A549 (cell line): Measurements from ENCODE around the gene RAPGEF4. TPM values are rescaled to one million over a fixed set of nuclear protein-coding genes. Genes with fewer than 3 reads are reported as not detected.

Experiments used
- ATAC-seq, 2 experiments: fragments of 200-7000 bp in 1 of 2; fragments of >200 bp in 1 of 2; cut with Nextera tagmentation in 1 of 2; cut with Tn5 transposase in 1 of 2; 3 replicates each; pipeline versions ENCODE4 v1.8.0 to v1.9.1; 2018 to 2020; ENCODE audit warnings: mild to moderate bottlenecking in 1 of 2, moderate library complexity in 1 of 2
- CTCF ChIA-PET: fragments of 300-600 bp; sonication (Branson Sonifier 250); formaldehyde crosslinking; extraction: SDS; loops from one replicate; lab custom pipeline; 2021; ENCODE audit warnings: antibody characterized with exemption, inconsistent platforms; lab: Yijun Ruan, JAX
- POLR2A ChIA-PET: fragments of 350-600 bp; formaldehyde crosslinking; extraction: SDS; loops from one replicate; lab custom pipeline; 2021; ENCODE audit warnings: antibody characterized with exemption, inconsistent platforms; lab: Yijun Ruan, JAX
- DNase-seq, 2 experiments: peaks; one replicate each; pipeline versions ENCODE4 v3.0.0 to v3.0.0-alpha.2; 2011 to 2016; ENCODE audit warnings: low read depth in 1 of 2, low spot score in 1 of 2
- FAIRE-seq: peaks from 2 replicates; lab custom pipeline; 2011; peaks lifted over from hg19 to GRCh38; lab: Jason Lieb, UNC
- H3K27ac ChIP-seq, 2 experiments: fragments of >200 bp; sonication (Bioruptor Twin); formaldehyde crosslinking; 3 replicates each; pipeline ENCODE4 v1.5.1; 2016 to 2017
- H3K4me1 ChIP-seq: fragments of >200 bp; sonication (Bioruptor Twin); formaldehyde crosslinking; 3 replicates; pipeline ENCODE4 v1.6.1; 2016
- H3K4me2 ChIP-seq: fragments of >200 bp; sonication (Bioruptor Twin); formaldehyde crosslinking; 3 replicates; pipeline ENCODE4 v1.6.1; 2016
- H3K4me3 ChIP-seq: fragments of >200 bp; sonication (Bioruptor Twin); formaldehyde crosslinking; 3 replicates; pipeline ENCODE4 v1.5.1; 2016
- H3K9me3 ChIP-seq: fragments of >200 bp; sonication (Bioruptor Twin); formaldehyde crosslinking; 3 replicates; pipeline ENCODE4 v1.6.1; 2016
- CBX2 ChIP-seq: fragments of 200-600 bp; sonication (generic); IDR thresholded peaks from 2 replicates; pipeline ENCODE4 v1.6.1; 2016; ENCODE audit warnings: low read depth, mild to moderate bottlenecking, borderline replicate concordance
- CBX8 ChIP-seq: fragments of 200-600 bp; sonication (generic); IDR thresholded peaks from 2 replicates; pipeline ENCODE4 v1.6.1; 2016
- CHD2 ChIP-seq: fragments of 150-350 bp; IDR thresholded peaks from 2 replicates; pipeline ENCODE4 v1.6.1; 2014; ENCODE audit warnings: low read length; ENCODE audit not compliant: partially characterized antibody
- EHF ChIP-seq: fragments of 250-450 bp; sonication (Bioruptor Pico); IDR thresholded peaks from 2 replicates; pipeline ENCODE4 v1.5.0; 2020; ENCODE audit warnings: mild to moderate bottlenecking
- ELK1 ChIP-seq: fragments of 150-350 bp; IDR thresholded peaks from 2 replicates; pipeline ENCODE4 v1.6.1; 2014; ENCODE audit warnings: low read depth, mild to moderate bottlenecking, low read length
- FOSB ChIP-seq: fragments of 250-450 bp; sonication (Bioruptor Pico); IDR thresholded peaks from 2 replicates; pipeline ENCODE4 v1.5.0; 2020; ENCODE audit warnings: mild to moderate bottlenecking, moderate library complexity
- FOSL2 ChIP-seq, 2 experiments: fragments of 450-650 bp in 1 of 2; fragments of >200 bp in 1 of 2; sonication (Bioruptor Twin) in 1 of 2; formaldehyde crosslinking; IDR thresholded peaks; 2 replicates each; pipeline versions ENCODE4 v1.5.0 to v1.6.1; 2016 to 2020; ENCODE audit warnings: mild to moderate bottlenecking in 1 of 2, moderate library complexity in 1 of 2
- GATA3 ChIP-seq: IDR thresholded peaks from 2 replicates; pipeline ENCODE4 v1.6.1; 2012; ENCODE audit warnings: borderline replicate concordance
- HEYL ChIP-seq: fragments of 250-450 bp; sonication (Bioruptor Pico); IDR thresholded peaks from 2 replicates; pipeline ENCODE4 v1.8.0; 2021; ENCODE audit warnings: mild to moderate bottlenecking, moderate library complexity
- HOXA7 ChIP-seq: fragments of 250-450 bp; sonication (Bioruptor Pico); IDR thresholded peaks from 2 replicates; pipeline ENCODE4 v1.5.0; 2020; ENCODE audit warnings: mild to moderate bottlenecking, moderate library complexity
- JUN ChIP-seq, 2 experiments: fragments of >200 bp; sonication (Bioruptor Twin); formaldehyde crosslinking; IDR thresholded peaks; 2 replicates in 1 of 2; 3 replicates in 1 of 2; pipeline ENCODE4 v1.6.1; 2016 to 2017
- JUNB ChIP-seq: fragments of >200 bp; sonication (Bioruptor Twin); formaldehyde crosslinking; IDR thresholded peaks from 2 replicates; pipeline ENCODE4 v1.6.1; 2016
- NPAS2 ChIP-seq: fragments of 250-450 bp; sonication (Bioruptor Pico); IDR thresholded peaks from 2 replicates; pipeline ENCODE4 v1.8.0; 2022; ENCODE audit warnings: mild to moderate bottlenecking, moderate library complexity, borderline replicate concordance
- NR3C1 ChIP-seq: fragments of >200 bp; sonication (Bioruptor Twin); formaldehyde crosslinking; IDR thresholded peaks from 3 replicates; pipeline ENCODE4 v1.6.1; 2017
- PBX3 ChIP-seq: IDR thresholded peaks from 2 replicates; pipeline ENCODE4 v1.6.1; 2012
- RAD21 ChIP-seq, 2 experiments: fragments of >200 bp in 1 of 2; sonication (Bioruptor Twin) in 1 of 2; formaldehyde crosslinking in 1 of 2; IDR thresholded peaks in 1 of 2; conservative IDR thresholded peaks in 1 of 2; 2 replicates in 1 of 2; 3 replicates in 1 of 2; pipeline ENCODE4 v1.6.1; 2012 to 2018; ENCODE audit warnings: inconsistent platforms in 1 of 2
- RARB ChIP-seq: fragments of 250-450 bp; sonication (Bioruptor Pico); IDR thresholded peaks from 2 replicates; pipeline ENCODE4 v1.8.0; 2021; ENCODE audit warnings: mild to moderate bottlenecking, moderate library complexity
- RFX5 ChIP-seq: fragments of 450-650 bp; IDR thresholded peaks from 2 replicates; pipeline ENCODE4 v1.7.1; 2014; ENCODE audit warnings: antibody characterized with exemption, mild to moderate bottlenecking, moderate library complexity
- SMC3 ChIP-seq: fragments of >200 bp; sonication (Bioruptor Twin); formaldehyde crosslinking; IDR thresholded peaks from 3 replicates; pipeline ENCODE4 v1.6.1; 2018; ENCODE audit warnings: inconsistent platforms
- SREBF2 ChIP-seq: fragments of 450-650 bp; IDR thresholded peaks from 2 replicates; pipeline ENCODE4 v1.6.1; 2014; ENCODE audit warnings: mild to moderate bottlenecking, moderate library complexity
- TFCP2L1 ChIP-seq: fragments of 250-450 bp; sonication (Bioruptor Pico); IDR thresholded peaks from 2 replicates; pipeline ENCODE4 v1.5.0; 2021; ENCODE audit warnings: mild to moderate bottlenecking
- TP53 ChIP-seq: fragments of 250-450 bp; sonication (Bioruptor Pico); IDR thresholded peaks from 2 replicates; pipeline ENCODE4 v1.5.0; 2021; ENCODE audit warnings: mild to moderate bottlenecking, moderate library complexity
- ZFP36 ChIP-seq: fragments of 450-650 bp; IDR thresholded peaks from 2 replicates; pipeline ENCODE4 v1.6.1; 2014; ENCODE audit warnings: borderline replicate concordance; ENCODE audit not compliant: partially characterized antibody
- WGBS: methylation state at CpG from one replicate; pipeline ENCODE4 v1.1.6; 2017; ENCODE audit errors: missing lambda C conversion rate; 5-methylcytosine and 5-hydroxymethylcytosine counted together
- polyA plus RNA-seq, 4 experiments: library from polyadenylated mRNA; depleted of rRNA in 3 of 4; stranded (reverse); fragments of >200 nt; fragmentation: RNase III in 1 of 4; extraction: RNeasy Plus Mini Kit Qiagen cat#74134 plus additional on column Dnase treatment in 1 of 4; gene quantifications; 2 replicates in 3 of 4; 3 replicates in 1 of 4; pipeline ENCODE4 v1.2.3, GENCODE V29; 2011 to 2017
- TF ChIP-seq, protein P1 (sequence below): fragments of >200 bp; sonication (Bioruptor Twin); formaldehyde crosslinking; IDR thresholded peaks from 3 replicates; pipeline ENCODE4 v1.5.1; 2016
- TF ChIP-seq, protein P2 (sequence below): fragments of 450-650 bp; IDR thresholded peaks from 2 replicates; pipeline ENCODE4 v1.6.1; 2014; ENCODE audit warnings: antibody characterized with exemption

Gene RAPGEF4
- polyA plus RNA-seq, 2 of the 4 experiments (the other 2 are of a cell fraction) = 0.18 to 1.1 TPM

DNA sequence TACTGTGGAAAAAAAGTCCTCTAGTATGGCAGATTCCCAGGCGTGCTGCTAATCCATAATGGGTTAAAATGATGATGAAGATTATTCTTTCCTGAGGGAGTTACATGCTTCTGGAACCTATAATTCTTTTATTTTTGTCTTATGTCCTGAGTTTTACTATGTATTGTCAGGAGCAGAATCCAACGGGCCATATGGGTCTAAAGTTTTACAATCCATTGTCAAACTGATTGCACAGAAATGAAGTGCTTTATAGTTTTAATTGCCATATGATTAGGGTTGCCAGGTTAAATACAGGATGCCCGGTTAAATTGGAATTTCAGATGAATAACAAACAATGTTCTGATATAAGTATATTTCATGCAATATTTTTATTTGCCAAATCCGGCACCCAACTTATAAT, 239.1 kb downstream of the RAPGEF4 start (continued):
- no peak for TF ChIP-seq CBX2
- no peak for TF ChIP-seq RFX5
- no peak for TF ChIP-seq FOSB
- no peak for TF ChIP-seq EHF
- no peak for TF ChIP-seq JUNB

DNA sequence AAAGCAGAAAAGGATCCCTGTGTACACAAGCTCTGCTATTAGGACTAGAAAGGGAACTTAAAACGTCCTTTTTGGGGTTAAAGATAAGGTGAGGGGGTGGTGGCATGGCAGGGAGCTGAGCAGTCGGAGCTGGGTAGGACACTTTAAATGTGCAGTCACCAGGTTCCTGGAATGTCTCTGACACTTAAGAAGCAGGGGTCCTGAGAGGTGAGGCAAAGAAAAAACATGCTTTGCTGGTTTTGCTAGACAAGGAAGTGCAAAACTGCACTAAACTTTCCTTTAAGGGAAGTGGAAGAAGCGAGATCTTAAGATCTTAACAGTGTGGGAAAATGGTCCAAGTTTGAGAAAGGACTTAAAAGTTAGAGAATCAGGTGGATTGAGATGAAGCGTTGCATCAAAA, 240.5 kb downstream of the RAPGEF4 start:
- 59% methylated on average over 4 of the region's 4 CpGs for WGBS
- DNase-seq (no peak), FAIRE-seq (no peak), ATAC-seq (no peak)
- no peaks in the 10 kb centered on the region for H3K9me3 ChIP-seq
- POLR2A ChIA-PET = no interaction called here
- TF ChIP-seq CBX8 (no peak), JUN (IDR thresholded peaks at IDR 0.05) (no peak), NPAS2 (CRISPR knock-in tag) (no peak)
- no peak overlapping the region for H3K4me3 ChIP-seq
- peaks cover 18% of the 10 kb centered on the region for H3K4me1 ChIP-seq
- H3K4me2 ChIP-seq = no peak overlapping the region
- no peak overlapping the region for H3K27ac ChIP-seq
- CTCF ChIA-PET = interaction anchor here (1.1 to 3.7 kb wide), 5 partner anchors 8 to 235 kb away, joined by 3 to 20 read pairs (median 4); no protein-coding TSS in a partner anchor

DNA sequence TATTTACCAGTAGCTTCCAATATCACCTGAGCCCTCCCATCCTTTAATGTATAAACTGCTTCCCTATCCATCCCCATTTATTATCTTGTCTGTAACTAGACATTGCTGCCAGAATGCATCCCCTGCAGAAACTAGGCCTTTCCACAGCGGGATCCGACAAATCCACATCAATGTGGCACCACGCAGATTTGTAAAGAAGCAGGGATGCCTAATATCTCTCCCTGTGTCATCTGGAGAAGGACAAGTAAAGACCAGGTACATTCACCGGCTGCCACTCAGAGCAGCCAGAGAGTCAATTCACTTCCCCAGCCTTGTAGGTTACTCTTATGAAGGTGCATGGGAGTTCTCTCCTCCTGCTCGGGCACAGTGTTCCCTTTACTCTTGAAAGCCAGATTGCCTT, 241.2 kb downstream of the RAPGEF4 start:
- Histone ChIP-seq H3K4me1 (peaks cover 18% of the 10 kb centered on the region), H3K4me2 (no peak overlapping the region), H3K27ac (peak overlapping the region; percentile 53 to 67; a peak in 4 of 6 replicates), H3K9me3 (no peaks in the 10 kb centered on the region), H3K4me3 (no peak overlapping the region)
- TF ChIP-seq CHD2 (no peak), FOSL2 (IDR thresholded peaks at IDR 0.05) (no peak), FOSL2 (CRISPR knock-in tag; IDR thresholded peaks at IDR 0.05) (no peak), PBX3 (no peak), RAD21 (conservative IDR thresholded peaks at IDR 0.05 in 1 of 2, IDR thresholded peaks at IDR 0.05 in 1 of 2) (no peak), GATA3 (no peak), TP53 (CRISPR knock-in tag) (no peak), HOXA7 (CRISPR knock-in tag) (no peak), TFCP2L1 (CRISPR knock-in tag) (no peak), ELK1 (no peak), SREBF2 (no peak)
- WGBS = 74% methylated on average over 5 of the region's 5 CpGs
- ATAC-seq = no peak
- POLR2A ChIA-PET = no interaction called here
- no peak for DNase-seq
- no peak for FAIRE-seq
- CTCF ChIA-PET = interaction anchor here (0.6 to 3.7 kb wide), 4 partner anchors 9 to 318 kb away, joined by 3 to 20 read pairs (median 4); no protein-coding TSS in a partner anchor

DNA sequence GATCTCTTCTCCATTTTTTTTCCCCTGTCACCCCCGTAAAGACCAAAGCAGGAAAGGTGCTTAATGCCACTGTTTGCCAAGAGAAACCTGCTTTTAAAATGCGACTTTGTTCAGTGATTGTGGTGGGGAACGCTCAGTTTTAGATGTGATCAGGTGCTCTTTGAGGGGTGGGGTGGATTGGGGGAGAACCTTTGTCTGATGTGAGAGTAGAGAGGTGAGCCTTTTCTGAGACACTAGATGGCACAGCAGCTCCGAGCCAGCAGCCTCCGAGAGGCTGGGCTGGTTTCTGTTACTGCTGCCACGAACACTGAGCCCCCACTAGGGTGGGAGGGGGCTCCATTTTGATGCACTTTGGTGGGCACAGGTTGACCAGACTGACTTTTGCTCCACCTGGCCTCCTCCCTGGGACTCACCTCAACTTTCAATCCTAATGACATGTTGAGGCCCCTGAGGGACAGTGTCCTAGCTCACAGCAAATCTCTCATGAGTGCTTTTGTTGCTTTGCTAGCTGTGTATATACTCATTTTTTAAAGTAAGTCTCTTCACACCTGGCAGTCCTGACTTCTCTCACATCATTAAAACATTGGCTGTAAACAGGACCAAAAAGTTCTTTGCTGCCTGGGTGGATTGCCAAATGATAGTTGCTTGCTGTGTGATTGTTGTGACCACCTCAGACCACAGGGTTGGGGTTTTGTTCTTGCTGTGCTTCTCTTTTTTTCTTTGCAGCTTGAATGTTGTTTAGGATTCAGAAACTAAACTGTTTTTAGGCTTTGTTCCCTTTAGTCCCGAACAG, 241.8 kb downstream of the RAPGEF4 start:
- ATAC-seq = peak; percentile 93 to 94
- Histone ChIP-seq H3K4me1 (peaks cover 18% of the 10 kb centered on the region), H3K27ac (peak overlapping the region; percentile 53 to 67), H3K4me2 (peak overlapping the region; percentile 32), H3K4me3 (no peak overlapping the region), H3K9me3 (no peaks in the 10 kb centered on the region)
- peak; percentile 23 to 63 for DNase-seq
- ChIA-PET CTCF (interaction anchor here (0.6 to 3.7 kb wide), 7 partner anchors 18 to 317 kb away, joined by 3 to 20 read pairs (median 3); no protein-coding TSS in a partner anchor), POLR2A (no interaction called here)
- 37% methylated on average over 7 of the region's 7 CpGs for WGBS
- FAIRE-seq = no peak
- no peak for TF ChIP-seq JUN (IDR thresholded peaks at IDR 0.05)
- no peak for TF ChIP-seq CBX8
- TF ChIP-seq HEYL (CRISPR knock-in tag) = no peak
- TF ChIP-seq PBX3 = no peak
- no peak for TF ChIP-seq CHD2
- TF ChIP-seq SREBF2 = no peak
- peak; percentile 83 to 93 for TF ChIP-seq RAD21 (conservative IDR thresholded peaks at IDR 0.05 in 1 of 2, IDR thresholded peaks at IDR 0.05 in 1 of 2)
- TF ChIP-seq RARB = no peak
- no peak for TF ChIP-seq ZFP36
- TF ChIP-seq GATA3 = no peak
- TF ChIP-seq, protein P1, sequence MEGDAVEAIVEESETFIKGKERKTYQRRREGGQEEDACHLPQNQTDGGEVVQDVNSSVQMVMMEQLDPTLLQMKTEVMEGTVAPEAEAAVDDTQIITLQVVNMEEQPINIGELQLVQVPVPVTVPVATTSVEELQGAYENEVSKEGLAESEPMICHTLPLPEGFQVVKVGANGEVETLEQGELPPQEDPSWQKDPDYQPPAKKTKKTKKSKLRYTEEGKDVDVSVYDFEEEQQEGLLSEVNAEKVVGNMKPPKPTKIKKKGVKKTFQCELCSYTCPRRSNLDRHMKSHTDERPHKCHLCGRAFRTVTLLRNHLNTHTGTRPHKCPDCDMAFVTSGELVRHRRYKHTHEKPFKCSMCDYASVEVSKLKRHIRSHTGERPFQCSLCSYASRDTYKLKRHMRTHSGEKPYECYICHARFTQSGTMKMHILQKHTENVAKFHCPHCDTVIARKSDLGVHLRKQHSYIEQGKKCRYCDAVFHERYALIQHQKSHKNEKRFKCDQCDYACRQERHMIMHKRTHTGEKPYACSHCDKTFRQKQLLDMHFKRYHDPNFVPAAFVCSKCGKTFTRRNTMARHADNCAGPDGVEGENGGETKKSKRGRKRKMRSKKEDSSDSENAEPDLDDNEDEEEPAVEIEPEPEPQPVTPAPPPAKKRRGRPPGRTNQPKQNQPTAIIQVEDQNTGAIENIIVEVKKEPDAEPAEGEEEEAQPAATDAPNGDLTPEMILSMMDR = peak; percentile 81
- no peak for TF ChIP-seq CBX2
- peak; percentile 89 for TF ChIP-seq SMC3
- TF ChIP-seq, protein P2, sequence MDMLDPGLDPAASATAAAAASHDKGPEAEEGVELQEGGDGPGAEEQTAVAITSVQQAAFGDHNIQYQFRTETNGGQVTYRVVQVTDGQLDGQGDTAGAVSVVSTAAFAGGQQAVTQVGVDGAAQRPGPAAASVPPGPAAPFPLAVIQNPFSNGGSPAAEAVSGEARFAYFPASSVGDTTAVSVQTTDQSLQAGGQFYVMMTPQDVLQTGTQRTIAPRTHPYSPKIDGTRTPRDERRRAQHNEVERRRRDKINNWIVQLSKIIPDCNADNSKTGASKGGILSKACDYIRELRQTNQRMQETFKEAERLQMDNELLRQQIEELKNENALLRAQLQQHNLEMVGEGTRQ = no peak
- TF ChIP-seq NR3C1 = no peak
